ENCODE data around the gene ROM1. TPM values are rescaled to one million over a fixed set of nuclear protein-coding genes. Genes with fewer than 3 reads are reported as not detected.

Gene ROM1
- total and polyA plus RNA-seq, 2 experiments from 2014 or later, result 0.24 to 0.65 TPM

DNA sequence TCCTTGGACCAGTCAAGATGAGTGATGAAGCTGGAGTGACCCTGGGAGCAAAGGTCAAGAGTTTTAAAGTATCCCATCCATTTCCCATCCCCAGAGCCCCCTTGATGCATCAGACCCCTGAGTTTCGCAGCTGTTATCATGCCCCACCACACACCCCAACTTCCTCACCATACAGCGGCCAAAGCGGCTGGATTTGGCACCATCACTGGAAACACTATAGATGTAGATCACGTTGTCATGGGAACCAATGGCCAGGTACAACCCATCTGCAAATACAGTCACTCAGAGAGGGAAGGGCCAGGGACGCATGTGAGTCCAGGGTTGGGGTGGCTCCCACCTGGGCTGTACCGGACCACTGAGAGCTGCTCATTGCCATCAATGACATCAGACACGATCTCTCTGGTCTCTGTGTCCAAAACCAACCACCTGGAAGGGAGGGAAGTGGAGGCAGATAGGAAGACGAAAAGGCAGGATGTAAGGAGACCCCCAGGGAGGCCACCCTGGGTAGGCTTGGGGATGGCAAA, 9.2 kb upstream of the ROM1 start:
- Histone ChIP-seq H3K27ac (ENCODE audit: low read depth) (no peak overlapping the region), H3K79me2 (replicated peaks; ENCODE audit: insufficient read depth) (peaks cover 16% of the 10 kb centered on the region), H3K4me2 (peak overlapping the region; percentile 99; the same call in 1 of the 2 replicates), H3K4me3 (no peak overlapping the region), H3K4me1 (ENCODE audit: insufficient read depth) (peaks cover 17% of the 10 kb centered on the region; the same call in 1 of the 2 replicates), H3F3A (replicated peaks; ENCODE audit: low read depth) (peaks cover 20% of the 10 kb centered on the region), H3K36me3 (ENCODE audit: insufficient read depth) (no peaks in the 10 kb centered on the region), H3K27me3 (ENCODE audit: insufficient read depth) (peaks cover 43% of the 10 kb centered on the region), H4K20me1 (replicated peaks; ENCODE audit: insufficient read depth) (peaks cover 10% of the 10 kb centered on the region; the same call in 1 of the 2 replicates), H2AFZ (no peak overlapping the region), H3K9me2 (ENCODE audit: insufficient read depth) (no peaks in the 10 kb centered on the region)
- TF ChIP-seq, protein P1, sequence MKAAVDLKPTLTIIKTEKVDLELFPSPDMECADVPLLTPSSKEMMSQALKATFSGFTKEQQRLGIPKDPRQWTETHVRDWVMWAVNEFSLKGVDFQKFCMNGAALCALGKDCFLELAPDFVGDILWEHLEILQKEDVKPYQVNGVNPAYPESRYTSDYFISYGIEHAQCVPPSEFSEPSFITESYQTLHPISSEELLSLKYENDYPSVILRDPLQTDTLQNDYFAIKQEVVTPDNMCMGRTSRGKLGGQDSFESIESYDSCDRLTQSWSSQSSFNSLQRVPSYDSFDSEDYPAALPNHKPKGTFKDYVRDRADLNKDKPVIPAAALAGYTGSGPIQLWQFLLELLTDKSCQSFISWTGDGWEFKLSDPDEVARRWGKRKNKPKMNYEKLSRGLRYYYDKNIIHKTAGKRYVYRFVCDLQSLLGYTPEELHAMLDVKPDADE (IDR thresholded peaks at IDR 0.05), result no peak
- no peak for TF ChIP-seq JUNB (IDR thresholded peaks at IDR 0.05; ENCODE audit: unreplicated experiment)
- TF ChIP-seq ZNF114 (CRISPR knock-in tag; IDR thresholded peaks at IDR 0.05), result no peak
- TF ChIP-seq, protein P2, sequence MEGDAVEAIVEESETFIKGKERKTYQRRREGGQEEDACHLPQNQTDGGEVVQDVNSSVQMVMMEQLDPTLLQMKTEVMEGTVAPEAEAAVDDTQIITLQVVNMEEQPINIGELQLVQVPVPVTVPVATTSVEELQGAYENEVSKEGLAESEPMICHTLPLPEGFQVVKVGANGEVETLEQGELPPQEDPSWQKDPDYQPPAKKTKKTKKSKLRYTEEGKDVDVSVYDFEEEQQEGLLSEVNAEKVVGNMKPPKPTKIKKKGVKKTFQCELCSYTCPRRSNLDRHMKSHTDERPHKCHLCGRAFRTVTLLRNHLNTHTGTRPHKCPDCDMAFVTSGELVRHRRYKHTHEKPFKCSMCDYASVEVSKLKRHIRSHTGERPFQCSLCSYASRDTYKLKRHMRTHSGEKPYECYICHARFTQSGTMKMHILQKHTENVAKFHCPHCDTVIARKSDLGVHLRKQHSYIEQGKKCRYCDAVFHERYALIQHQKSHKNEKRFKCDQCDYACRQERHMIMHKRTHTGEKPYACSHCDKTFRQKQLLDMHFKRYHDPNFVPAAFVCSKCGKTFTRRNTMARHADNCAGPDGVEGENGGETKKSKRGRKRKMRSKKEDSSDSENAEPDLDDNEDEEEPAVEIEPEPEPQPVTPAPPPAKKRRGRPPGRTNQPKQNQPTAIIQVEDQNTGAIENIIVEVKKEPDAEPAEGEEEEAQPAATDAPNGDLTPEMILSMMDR (conservative IDR thresholded peaks at IDR 0.05; ENCODE audit: low read depth in 2 of 2), result no peak
- TF ChIP-seq STAT1 (IDR thresholded peaks at IDR 0.05; ENCODE audit: unreplicated experiment), result no peak
- TF ChIP-seq, protein P3, sequence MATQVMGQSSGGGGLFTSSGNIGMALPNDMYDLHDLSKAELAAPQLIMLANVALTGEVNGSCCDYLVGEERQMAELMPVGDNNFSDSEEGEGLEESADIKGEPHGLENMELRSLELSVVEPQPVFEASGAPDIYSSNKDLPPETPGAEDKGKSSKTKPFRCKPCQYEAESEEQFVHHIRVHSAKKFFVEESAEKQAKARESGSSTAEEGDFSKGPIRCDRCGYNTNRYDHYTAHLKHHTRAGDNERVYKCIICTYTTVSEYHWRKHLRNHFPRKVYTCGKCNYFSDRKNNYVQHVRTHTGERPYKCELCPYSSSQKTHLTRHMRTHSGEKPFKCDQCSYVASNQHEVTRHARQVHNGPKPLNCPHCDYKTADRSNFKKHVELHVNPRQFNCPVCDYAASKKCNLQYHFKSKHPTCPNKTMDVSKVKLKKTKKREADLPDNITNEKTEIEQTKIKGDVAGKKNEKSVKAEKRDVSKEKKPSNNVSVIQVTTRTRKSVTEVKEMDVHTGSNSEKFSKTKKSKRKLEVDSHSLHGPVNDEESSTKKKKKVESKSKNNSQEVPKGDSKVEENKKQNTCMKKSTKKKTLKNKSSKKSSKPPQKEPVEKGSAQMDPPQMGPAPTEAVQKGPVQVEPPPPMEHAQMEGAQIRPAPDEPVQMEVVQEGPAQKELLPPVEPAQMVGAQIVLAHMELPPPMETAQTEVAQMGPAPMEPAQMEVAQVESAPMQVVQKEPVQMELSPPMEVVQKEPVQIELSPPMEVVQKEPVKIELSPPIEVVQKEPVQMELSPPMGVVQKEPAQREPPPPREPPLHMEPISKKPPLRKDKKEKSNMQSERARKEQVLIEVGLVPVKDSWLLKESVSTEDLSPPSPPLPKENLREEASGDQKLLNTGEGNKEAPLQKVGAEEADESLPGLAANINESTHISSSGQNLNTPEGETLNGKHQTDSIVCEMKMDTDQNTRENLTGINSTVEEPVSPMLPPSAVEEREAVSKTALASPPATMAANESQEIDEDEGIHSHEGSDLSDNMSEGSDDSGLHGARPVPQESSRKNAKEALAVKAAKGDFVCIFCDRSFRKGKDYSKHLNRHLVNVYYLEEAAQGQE (IDR thresholded peaks at IDR 0.05; ENCODE audit: unreplicated experiment), result no peak
- no peak for TF ChIP-seq CREB1 (CRISPR knock-in tag; IDR thresholded peaks at IDR 0.05; ENCODE audit: low read depth)
- no peak for TF ChIP-seq ZNF331 (CRISPR knock-in tag; IDR thresholded peaks at IDR 0.05; ENCODE audit: low read depth)
- no peak for TF ChIP-seq EZH2phosphoT487 (IDR thresholded peaks at IDR 0.05; ENCODE audit: unreplicated experiment)
- no peak overlapping the region for H3K27ac Mint-ChIP-seq
- H3K36me3 Mint-ChIP-seq (ENCODE audit: low read depth), result peaks cover 28% of the 10 kb centered on the region
- ATAC-seq (no peak), DNase-seq (ENCODE audit: low spot score) (no peak)
- no peaks in the 10 kb centered on the region; the same call in 2 of the 3 replicates for H3K9me3 Mint-ChIP-seq
- H3K27me3 Mint-ChIP-seq (ENCODE audit: insufficient read depth, low read depth, poor library complexity), result peaks cover 29% of the 10 kb centered on the region
- H3K4me1 Mint-ChIP-seq, result peaks cover 63% of the 10 kb centered on the region
- H3K4me3 Mint-ChIP-seq, result peak overlapping the region; percentile 91; the same call in 1 of the 3 replicates

Measured in GM23338 (cell line).